IMR-90 (cell line): Measurements from ENCODE around the gene ZFPL1. TPM values are rescaled to one million over a fixed set of nuclear protein-coding genes. Genes with fewer than 3 reads are reported as not detected.
A peak's percentile ranks its signal among the peaks of the same experiment; 100 is the strongest.

Experiments used
- ATAC-seq: fragments of 200-7000 bp; cut with Tn5 transposase; 2 replicates; pipeline ENCODE4 v1.9.1; 2020; ENCODE audit warnings: low read depth, mild to moderate bottlenecking, moderate library complexity
- BruUV-seq: library from RNA; stranded (reverse); fragments of 400-500 nt; replicated peaks from 2 replicates; lab custom pipeline; 2021; lab: Mats Ljungman, UMichigan
- CTCF ChIA-PET: fragments of 300-600 bp; formaldehyde crosslinking; extraction: SDS; loops from one replicate; lab custom pipeline; 2021; ENCODE audit warnings: antibody characterized with exemption; lab: Yijun Ruan, JAX
- POLR2A ChIA-PET: fragments of 300-600 bp; sonication (Branson Sonifier 250); formaldehyde crosslinking; loops from one replicate; lab custom pipeline; 2022; ENCODE audit warnings: antibody characterized with exemption; ENCODE audit not compliant: unreplicated experiment; lab: Charles Lee
- DNase-seq: peaks from one replicate; pipeline ENCODE4 v3.0.0; 2013
- H2AFZ ChIP-seq: replicated peaks from 2 replicates; pipeline ENCODE3; 2013; ENCODE audit warnings: low read length, mild to moderate bottlenecking; ENCODE audit not compliant: poor library complexity
- H2AK5ac ChIP-seq: 2 replicates; pipeline ENCODE4 v1.6.1; 2013; ENCODE audit warnings: low read depth, low read length, inconsistent platforms
- H2AK9ac ChIP-seq: replicated peaks from 2 replicates; pipeline ENCODE3; 2013; ENCODE audit warnings: mild to moderate bottlenecking, low read depth, low read length, moderate library complexity; ENCODE audit not compliant: poor library complexity
- H2BK120ac ChIP-seq: 2 replicates; pipeline ENCODE4 v1.6.1; 2013; ENCODE audit warnings: low read depth, low read length, inconsistent platforms
- H2BK15ac ChIP-seq: 3 replicates; pipeline ENCODE4 v1.6.1; 2013; ENCODE audit warnings: low read depth, low read length, inconsistent platforms
- H2BK20ac ChIP-seq: 2 replicates; pipeline ENCODE4 v1.6.1; 2013; ENCODE audit warnings: low read depth, mild to moderate bottlenecking, inconsistent platforms, low read length, moderate library complexity
- H2BK5ac ChIP-seq: 2 replicates; pipeline ENCODE4 v1.6.1; 2013; ENCODE audit warnings: mild to moderate bottlenecking, low read depth, low read length, inconsistent platforms; ENCODE audit not compliant: poor library complexity, severe bottlenecking
- H3K14ac ChIP-seq: replicated peaks from 2 replicates; pipeline ENCODE4 v1.6.1; 2013; ENCODE audit warnings: low read depth, low read length, inconsistent platforms
- H3K18ac ChIP-seq: 2 replicates; pipeline ENCODE4 v1.6.1; 2013; ENCODE audit warnings: low read depth, low read length, control low read depth
- H3K23ac ChIP-seq: 2 replicates; pipeline ENCODE4 v1.6.1; 2013; ENCODE audit warnings: low read depth, low read length, inconsistent platforms
- H3K27ac ChIP-seq: 2 replicates; pipeline ENCODE4 v1.5.1; 2013; ENCODE audit warnings: mild to moderate bottlenecking, control low read depth, low read length; ENCODE audit not compliant: insufficient read depth
- H3K27me3 ChIP-seq: 2 replicates; pipeline ENCODE4 v1.6.1; 2013; ENCODE audit warnings: low read length; ENCODE audit not compliant: control insufficient read depth, insufficient read depth
- H3K36me3 ChIP-seq: 2 replicates; pipeline ENCODE4 v1.6.1; 2013; ENCODE audit warnings: low read length, mixed read lengths; ENCODE audit not compliant: control insufficient read depth, insufficient read depth
- H3K4ac ChIP-seq: 2 replicates; pipeline ENCODE4 v1.6.1; 2013; ENCODE audit warnings: low read depth, low read length, inconsistent platforms
- H3K4me1 ChIP-seq: 2 replicates; pipeline ENCODE4 v1.6.1; 2013; ENCODE audit warnings: low read length, mixed read lengths; ENCODE audit not compliant: control insufficient read depth, insufficient read depth
- H3K4me2 ChIP-seq: 2 replicates; pipeline ENCODE4 v1.6.1; 2013; ENCODE audit warnings: low read depth, mild to moderate bottlenecking, control low read depth, low read length, moderate library complexity
- H3K4me3 ChIP-seq: 2 replicates; pipeline ENCODE4 v1.5.1; 2013; ENCODE audit warnings: low read depth, mild to moderate bottlenecking, control low read depth, low read length, moderate library complexity; ENCODE audit not compliant: insufficient read depth
- H3K56ac ChIP-seq: 2 replicates; pipeline ENCODE4 v1.6.1; 2013; ENCODE audit warnings: low read length, inconsistent platforms; ENCODE audit not compliant: insufficient read depth; ENCODE audit errors: extremely low read depth
- H3K79me1 ChIP-seq, 2 experiments: 2 replicates each; pipeline ENCODE4 v1.6.1; 2013; ENCODE audit warnings: low read length in 2 of 2, inconsistent platforms in 1 of 2, low read depth in 1 of 2
- H3K9ac ChIP-seq: 2 replicates; pipeline ENCODE4 v1.6.1; 2013; ENCODE audit warnings: low read depth, low read length, control low read depth
- H3K9me1 ChIP-seq: 2 replicates; pipeline ENCODE4 v1.6.1; 2013; ENCODE audit warnings: low read length, inconsistent platforms; ENCODE audit not compliant: insufficient read depth
- H3K9me3 ChIP-seq: 2 replicates; pipeline ENCODE4 v1.6.1; 2013; ENCODE audit warnings: low read length; ENCODE audit not compliant: control insufficient read depth, insufficient read depth
- H4K20me1 ChIP-seq: 2 replicates; pipeline ENCODE4 v1.6.1; 2013; ENCODE audit warnings: low read length, inconsistent platforms; ENCODE audit not compliant: insufficient read depth
- H4K5ac ChIP-seq: 2 replicates; pipeline ENCODE4 v1.6.1; 2013; ENCODE audit warnings: mild to moderate bottlenecking, low read depth, low read length, control low read depth
- H4K8ac ChIP-seq, 2 experiments: 2 replicates each; pipeline ENCODE4 v1.6.1; 2013; ENCODE audit warnings: low read depth in 2 of 2, low read length in 2 of 2, control low read depth in 1 of 2, inconsistent platforms in 1 of 2
- H4K91ac ChIP-seq: 2 replicates; pipeline ENCODE4 v1.6.1; 2013; ENCODE audit warnings: low read depth, low read length, inconsistent platforms; ENCODE audit not compliant: insufficient read depth
- BHLHE40 ChIP-seq: fragments of 150-350 bp; IDR thresholded peaks from 2 replicates; pipeline ENCODE4 v1.6.1; 2016; ENCODE audit warnings: mild to moderate bottlenecking, low read depth, low read length
- CEBPB ChIP-seq: IDR thresholded peaks from 2 replicates; pipeline ENCODE4 v1.6.1; 2012; ENCODE audit warnings: low read depth, low read length, improper control_type of control experiment
- CHD1 ChIP-seq: IDR thresholded peaks from 2 replicates; pipeline ENCODE4 v1.6.1; 2012; ENCODE audit warnings: low read depth, low read length, improper control_type of control experiment
- MAFK ChIP-seq: IDR thresholded peaks from 2 replicates; pipeline ENCODE4 v1.6.1; 2012; ENCODE audit warnings: low read depth, low read length, improper control_type of control experiment
- MAZ ChIP-seq: IDR thresholded peaks from 2 replicates; pipeline ENCODE4 v1.6.1; 2012; ENCODE audit warnings: low read depth, mild to moderate bottlenecking, low read length, improper control_type of control experiment, moderate library complexity, borderline replicate concordance
- MXI1 ChIP-seq: IDR thresholded peaks from 2 replicates; pipeline ENCODE4 v1.6.1; 2012; ENCODE audit warnings: low read depth, mild to moderate bottlenecking, low read length, moderate library complexity, borderline replicate concordance
- NFE2L2 ChIP-seq: fragments of 150-350 bp; IDR thresholded peaks from 2 replicates; pipeline ENCODE4 v1.6.1; 2016; ENCODE audit warnings: low read depth, mild to moderate bottlenecking, low read length
- POLR2A ChIP-seq: IDR thresholded peaks from 2 replicates; pipeline ENCODE4 v1.6.1; 2012; ENCODE audit warnings: mild to moderate bottlenecking, low read depth, low read length
- RAD21 ChIP-seq: IDR thresholded peaks from 2 replicates; pipeline ENCODE4 v1.6.1; 2012; ENCODE audit warnings: low read length, improper control_type of control experiment
- RFX5 ChIP-seq: IDR thresholded peaks from 2 replicates; pipeline ENCODE4 v1.8.0; 2012; ENCODE audit warnings: low read depth, mild to moderate bottlenecking, low read length, moderate library complexity
- SMC3 ChIP-seq: fragments of 150-350 bp; IDR thresholded peaks from 2 replicates; pipeline ENCODE4 v1.6.1; 2016; ENCODE audit warnings: low read depth, mild to moderate bottlenecking, antibody characterized with exemption, low read length, moderate library complexity
- WGBS, 2 experiments: methylation state at CpG; one replicate each; pipeline versions ENCODE4 v1.1.5 to v1.1.7; 2013; ENCODE audit warnings: missing lambda C conversion rate in 2 of 2; ENCODE audit not compliant: insufficient read length in 1 of 2; ENCODE audit errors: extremely low coverage in 2 of 2; 5-methylcytosine and 5-hydroxymethylcytosine counted together
- dilution Hi-C: fragments of 300-500 bp; cut with HindIII; formaldehyde crosslinking; loops from one replicate; pipeline ENCODE4 v1.14.3; 2018; ENCODE audit warnings: low sequenced_read_pairs; ENCODE audit not compliant: unreplicated experiment
- in situ Hi-C: fragments of 300-500 bp; cut with MboI; formaldehyde crosslinking; loops from 3 replicates; pipeline ENCODE4 v1.14.3; 2019; ENCODE audit warnings: low sequenced_read_pairs, inconsistent platforms, mixed read lengths
- intact Hi-C: fragments of 100-400 bp; cut with micrococcal nuclease; formaldehyde crosslinking; loops from 2 replicates; pipeline ENCODE4 v1.10.0; 2022
- polyA plus RNA-seq, 3 experiments: library from polyadenylated mRNA; depleted of rRNA; stranded (reverse); fragments of >200 nt; gene quantifications; 2 replicates each; pipeline ENCODE4 v1.2.3, GENCODE V29; 2012; ENCODE audit warnings: low replicate concordance in 1 of 3
- total RNA-seq: library from RNA; depleted of rRNA; stranded (reverse); fragments of >200 nt; gene quantifications from 2 replicates; pipeline ENCODE4 v1.2.3, GENCODE V29; 2012
- TF ChIP-seq, protein P1 (sequence below): fragments of 150-350 bp; IDR thresholded peaks from 2 replicates; pipeline ENCODE4 v1.6.1; 2016; ENCODE audit warnings: low read depth, mild to moderate bottlenecking, low read length, moderate library complexity, borderline replicate concordance
- TF ChIP-seq, protein P2 (sequence below): fragments of 150-350 bp; IDR thresholded peaks from 2 replicates; pipeline ENCODE4 v1.6.1; 2017; ENCODE audit warnings: mild to moderate bottlenecking, antibody characterized with exemption, low read length, low read depth

Gene ZFPL1
- total and polyA plus RNA-seq, 2 of the 4 experiments (the other 2 are of a cell fraction): 24.0 to 67.5 TPM

- no peak overlapping the region for H2AK9ac ChIP-seq
- H2BK120ac ChIP-seq: no peak overlapping the region
- in situ Hi-C loops (no loop called here), intact Hi-C loops (no loop called here), dilution Hi-C loops (no loop called here)
- TF ChIP-seq, protein P1, sequence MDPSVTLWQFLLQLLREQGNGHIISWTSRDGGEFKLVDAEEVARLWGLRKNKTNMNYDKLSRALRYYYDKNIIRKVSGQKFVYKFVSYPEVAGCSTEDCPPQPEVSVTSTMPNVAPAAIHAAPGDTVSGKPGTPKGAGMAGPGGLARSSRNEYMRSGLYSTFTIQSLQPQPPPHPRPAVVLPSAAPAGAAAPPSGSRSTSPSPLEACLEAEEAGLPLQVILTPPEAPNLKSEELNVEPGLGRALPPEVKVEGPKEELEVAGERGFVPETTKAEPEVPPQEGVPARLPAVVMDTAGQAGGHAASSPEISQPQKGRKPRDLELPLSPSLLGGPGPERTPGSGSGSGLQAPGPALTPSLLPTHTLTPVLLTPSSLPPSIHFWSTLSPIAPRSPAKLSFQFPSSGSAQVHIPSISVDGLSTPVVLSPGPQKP: no peak
- TF ChIP-seq POLR2A: no peak
- TF ChIP-seq MXI1: no peak
- no peak for TF ChIP-seq NFE2L2
- TF ChIP-seq CHD1: no peak
- no peak for TF ChIP-seq MAZ
- TF ChIP-seq, protein P2, sequence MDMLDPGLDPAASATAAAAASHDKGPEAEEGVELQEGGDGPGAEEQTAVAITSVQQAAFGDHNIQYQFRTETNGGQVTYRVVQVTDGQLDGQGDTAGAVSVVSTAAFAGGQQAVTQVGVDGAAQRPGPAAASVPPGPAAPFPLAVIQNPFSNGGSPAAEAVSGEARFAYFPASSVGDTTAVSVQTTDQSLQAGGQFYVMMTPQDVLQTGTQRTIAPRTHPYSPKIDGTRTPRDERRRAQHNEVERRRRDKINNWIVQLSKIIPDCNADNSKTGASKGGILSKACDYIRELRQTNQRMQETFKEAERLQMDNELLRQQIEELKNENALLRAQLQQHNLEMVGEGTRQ: no peak
- TF ChIP-seq RFX5: no peak
- TF ChIP-seq RAD21: no peak
- TF ChIP-seq SMC3: no peak
- TF ChIP-seq MAFK: no peak
- no peak for TF ChIP-seq CEBPB
- TF ChIP-seq BHLHE40: no peak
- H4K5ac ChIP-seq: no peak overlapping the region
- no peak overlapping the region for H3K9ac ChIP-seq
- H3K23ac ChIP-seq: no peak overlapping the region
- H4K20me1 ChIP-seq: no peaks in the 10 kb centered on the region
- H3K18ac ChIP-seq: no peak overlapping the region
- no peaks in the 10 kb centered on the region for H3K27me3 ChIP-seq
- H3K4me1 ChIP-seq: no peaks in the 10 kb centered on the region
- H3K4me2 ChIP-seq: no peak overlapping the region
- H3K56ac ChIP-seq: no peak overlapping the region
- peaks cover 34 to 56% of the 10 kb centered on the region in 2 experiments for H3K79me1 ChIP-seq
- no peak for DNase-seq
- CTCF ChIA-PET: no interaction called here
- no CpG with 5 or more reads among the region's 9 CpGs for whole genome bisulfite sequencing, 2 experiments
- H2AK5ac ChIP-seq: no peak overlapping the region
- H3K9me1 ChIP-seq: no peaks in the 10 kb centered on the region; the same call in 1 of the 2 replicates
- POLR2A ChIA-PET: no interaction called here
- ATAC-seq: no peak
- no peak overlapping the region for H2BK5ac ChIP-seq
- H3K4ac ChIP-seq: no peak overlapping the region
- no peak overlapping the region for H3K4me3 ChIP-seq
- no peak overlapping the region for H4K8ac ChIP-seq
- no peak overlapping the region for H4K91ac ChIP-seq
- peaks cover 2% of the 10 kb centered on the region for H3K36me3 ChIP-seq
- H2BK15ac ChIP-seq: no peak overlapping the region
- H2BK20ac ChIP-seq: no peak overlapping the region
- H2AFZ ChIP-seq: peak overlapping the region; percentile 51
- no peaks in the 10 kb centered on the region for H3K9me3 ChIP-seq
- BruUV-seq: no TSS peak
- H3K27ac ChIP-seq: no peak overlapping the region
- H3K14ac ChIP-seq: no peak overlapping the region
Measured at GRCh38 chr11:65078786-65079342, 5.2 kb upstream of the ZFPL1 start.
